ENCODE results near the gene SAA1.

DNA sequence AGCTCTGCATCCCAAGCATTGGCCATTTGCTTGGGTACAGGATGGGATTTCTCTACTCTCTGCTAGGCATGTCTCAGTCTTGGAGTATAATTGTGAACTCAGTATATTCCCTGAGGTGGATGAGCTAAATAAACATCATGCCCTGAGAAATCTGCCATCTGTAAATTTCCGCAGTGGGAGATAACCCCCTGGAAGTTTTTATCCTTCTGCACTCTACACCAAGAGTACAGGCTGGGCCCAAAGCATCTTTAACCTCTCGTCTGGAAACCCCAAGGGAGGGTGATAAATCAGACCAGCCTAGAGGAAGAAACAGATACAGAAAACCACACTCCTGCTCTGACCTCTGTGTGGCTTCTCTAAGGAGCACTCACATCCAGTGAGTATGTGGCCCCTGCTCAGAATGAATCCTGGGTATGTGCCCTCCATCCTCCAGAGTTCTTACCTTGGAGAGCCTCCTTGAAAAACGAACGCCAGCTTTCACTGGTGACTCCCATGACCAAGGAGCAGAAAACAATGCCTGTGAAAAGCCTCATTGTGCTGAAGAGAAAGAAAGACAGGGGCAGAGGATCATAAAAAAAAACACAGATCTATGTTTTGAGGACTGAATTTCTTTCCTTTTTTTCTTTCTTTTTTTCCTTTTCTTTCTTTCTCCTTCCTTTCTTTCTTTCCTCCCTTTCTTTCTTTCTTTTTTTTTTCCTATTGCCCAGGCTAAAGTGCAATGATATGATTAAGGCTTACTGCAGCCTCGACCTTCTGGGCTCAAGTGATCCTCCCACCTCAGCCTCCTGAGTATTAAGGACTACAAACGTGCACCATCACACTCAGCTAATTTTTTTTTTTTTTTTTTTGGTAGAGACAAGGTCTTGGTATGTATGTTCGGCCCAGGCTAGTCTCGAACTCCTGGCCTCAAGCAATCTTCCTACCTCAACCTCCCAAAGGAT lies 30.4 kb upstream of the SAA1 start:
- TF ChIP-seq PAX8 (IDR thresholded peaks at IDR 0.05) (no peak), KDM1A (IDR thresholded peaks at IDR 0.05; ENCODE audit: borderline replicate concordance) (no peak), HDAC2 (IDR thresholded peaks at IDR 0.05) (no peak), STAT3 (IDR thresholded peaks at IDR 0.05; ENCODE audit: low read depth, low read length) (no peak), ZNF217 (IDR thresholded peaks at IDR 0.05) (no peak)
- TF ChIP-seq, protein P1, sequence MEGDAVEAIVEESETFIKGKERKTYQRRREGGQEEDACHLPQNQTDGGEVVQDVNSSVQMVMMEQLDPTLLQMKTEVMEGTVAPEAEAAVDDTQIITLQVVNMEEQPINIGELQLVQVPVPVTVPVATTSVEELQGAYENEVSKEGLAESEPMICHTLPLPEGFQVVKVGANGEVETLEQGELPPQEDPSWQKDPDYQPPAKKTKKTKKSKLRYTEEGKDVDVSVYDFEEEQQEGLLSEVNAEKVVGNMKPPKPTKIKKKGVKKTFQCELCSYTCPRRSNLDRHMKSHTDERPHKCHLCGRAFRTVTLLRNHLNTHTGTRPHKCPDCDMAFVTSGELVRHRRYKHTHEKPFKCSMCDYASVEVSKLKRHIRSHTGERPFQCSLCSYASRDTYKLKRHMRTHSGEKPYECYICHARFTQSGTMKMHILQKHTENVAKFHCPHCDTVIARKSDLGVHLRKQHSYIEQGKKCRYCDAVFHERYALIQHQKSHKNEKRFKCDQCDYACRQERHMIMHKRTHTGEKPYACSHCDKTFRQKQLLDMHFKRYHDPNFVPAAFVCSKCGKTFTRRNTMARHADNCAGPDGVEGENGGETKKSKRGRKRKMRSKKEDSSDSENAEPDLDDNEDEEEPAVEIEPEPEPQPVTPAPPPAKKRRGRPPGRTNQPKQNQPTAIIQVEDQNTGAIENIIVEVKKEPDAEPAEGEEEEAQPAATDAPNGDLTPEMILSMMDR (IDR thresholded peaks at IDR 0.05 in 2 of 3, conservative IDR thresholded peaks at IDR 0.05 in 1 of 3; ENCODE audit: control insufficient read depth in 2 of 3, extremely low read depth in 1 of 3, insufficient read depth in 1 of 3, low read depth in 3 of 3, low read length in 3 of 3) = no peak

All from GM12878 (cell line).